ENCODE results near the gene TES.

The TES gene

DNA sequence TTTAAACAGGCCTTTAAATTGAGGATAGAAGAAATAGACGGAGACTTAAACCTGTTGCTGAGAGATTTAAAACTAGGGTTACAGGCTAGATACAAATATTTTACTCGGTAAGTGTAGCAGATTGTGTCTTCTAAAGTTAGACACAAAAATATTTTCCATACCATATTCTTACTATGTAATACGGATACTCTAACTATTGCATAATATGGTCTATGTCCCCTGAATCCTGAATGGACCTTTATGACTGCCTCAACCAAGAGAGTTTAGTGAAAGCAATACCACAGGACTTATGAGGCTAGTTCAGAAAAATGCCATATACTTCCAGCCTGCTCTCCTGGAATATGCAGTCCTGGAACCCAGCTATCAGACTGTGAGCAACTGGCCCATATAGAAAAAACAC lies 13.4 kb upstream of the TES start:
- no peak overlapping the region for H2AK5ac ChIP-seq (ENCODE audit: low read depth, low read length)
- no peak overlapping the region for H2BK120ac ChIP-seq (ENCODE audit: low read depth, low read length)
- no peaks in the 10 kb centered on the region for H3K9me3 ChIP-seq (replicated peaks in 1 of 2; ENCODE audit: control insufficient read depth in 2 of 2, insufficient read depth in 1 of 2, low read depth in 1 of 2, low read length in 2 of 2)
- no peak overlapping the region for H3K27ac ChIP-seq (replicated peaks; ENCODE audit: low read length)
- no peak overlapping the region for H4K91ac ChIP-seq (ENCODE audit: low read depth, low read length, poor library complexity)
- WGBS, 2 donors (ENCODE audit: extremely low coverage in 2 of 2, insufficient read length in 2 of 2, insufficient replicate concordance in 1 of 2): no CpG with 5 or more reads among the region's 3 CpGs
- H3K14ac ChIP-seq (ENCODE audit: low read length): no peak overlapping the region
- H3K23ac ChIP-seq (ENCODE audit: low read depth, low read length, poor library complexity): no peak overlapping the region
- H2BK12ac ChIP-seq (ENCODE audit: low read length): no peak overlapping the region
- no peak overlapping the region for H2BK5ac ChIP-seq (ENCODE audit: low read length)
- no peaks in the 10 kb centered on the region for H3K4me1 ChIP-seq (ENCODE audit: control insufficient read depth in 2 of 2, insufficient read depth in 1 of 2, low read depth in 1 of 2, low read length in 2 of 2)
- no peak overlapping the region for H3K4me3 ChIP-seq (ENCODE audit: low read length in 2 of 2)
- no peaks in the 10 kb centered on the region for H3K36me3 ChIP-seq (replicated peaks in 1 of 2; ENCODE audit: control insufficient read depth in 2 of 2, insufficient read depth in 2 of 2, low read length in 2 of 2)
- no peak for DNase-seq (ENCODE audit: low spot score)
- H2BK15ac ChIP-seq (ENCODE audit: low read length): no peak overlapping the region
- H2AFZ ChIP-seq (ENCODE audit: low read length): no peak overlapping the region
- H3K79me1 ChIP-seq (ENCODE audit: low read depth, low read length): no peaks in the 10 kb centered on the region
- no peak overlapping the region for H4K8ac ChIP-seq (ENCODE audit: low read depth, low read length)
- H3K4me2 ChIP-seq (ENCODE audit: insufficient read depth, low read length, poor library complexity, severe bottlenecking): no peak overlapping the region
- H3K18ac ChIP-seq (ENCODE audit: low read length): no peak overlapping the region
- H3K9ac ChIP-seq (ENCODE audit: low read depth, low read length, poor library complexity): no peak overlapping the region
- no peak overlapping the region for H3K4ac ChIP-seq (ENCODE audit: low read length)
- peaks cover 0 to 9% (median 0%) of the 10 kb centered on the region in 3 experiments for H3K27me3 ChIP-seq (ENCODE audit: control insufficient read depth in 3 of 3, insufficient read depth in 3 of 3, low read depth in 1 of 3, low read length in 3 of 3)

DNA sequence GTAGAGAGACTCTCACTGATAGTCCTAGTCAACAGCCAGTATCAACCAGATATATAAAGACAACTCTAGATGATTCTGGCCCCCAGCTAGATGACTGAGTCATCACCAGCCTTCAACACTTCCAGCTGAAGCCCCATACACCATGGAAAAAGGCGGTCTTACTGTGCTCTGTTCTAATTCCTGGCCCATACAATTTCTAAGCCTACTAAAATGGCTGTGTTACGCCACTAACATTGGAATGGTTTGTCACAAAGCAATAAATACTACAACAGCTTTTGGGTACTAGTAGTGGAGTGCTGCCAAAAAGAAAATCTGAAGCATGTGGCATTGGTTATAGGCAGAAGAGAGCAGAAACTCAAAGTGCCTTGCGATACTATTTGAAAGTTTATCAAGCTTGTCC lies 13.0 kb upstream of the TES start:
- Histone ChIP-seq H3K23ac (ENCODE audit: low read depth, low read length, poor library complexity) (no peak overlapping the region), H3K14ac (ENCODE audit: low read length) (no peak overlapping the region), H4K8ac (ENCODE audit: low read depth, low read length) (no peak overlapping the region), H3K27me3 (ENCODE audit: control insufficient read depth in 3 of 3, insufficient read depth in 3 of 3, low read depth in 1 of 3, low read length in 3 of 3) (peaks cover 0 to 9% (median 0%) of the 10 kb centered on the region in 3 experiments), H3K36me3 (replicated peaks in 1 of 2; ENCODE audit: control insufficient read depth in 2 of 2, insufficient read depth in 2 of 2, low read length in 2 of 2) (no peaks in the 10 kb centered on the region), H3K4ac (ENCODE audit: low read length) (no peak overlapping the region), H3K4me1 (ENCODE audit: control insufficient read depth in 2 of 2, insufficient read depth in 1 of 2, low read depth in 1 of 2, low read length in 2 of 2) (no peaks in the 10 kb centered on the region), H3K79me1 (ENCODE audit: low read depth, low read length) (no peaks in the 10 kb centered on the region), H3K4me2 (ENCODE audit: insufficient read depth, low read length, poor library complexity, severe bottlenecking) (no peak overlapping the region), H2AK5ac (ENCODE audit: low read depth, low read length) (no peak overlapping the region), H3K9ac (ENCODE audit: low read depth, low read length, poor library complexity) (no peak overlapping the region), H2BK12ac (ENCODE audit: low read length) (no peak overlapping the region), H3K9me3 (replicated peaks in 1 of 2; ENCODE audit: control insufficient read depth in 2 of 2, insufficient read depth in 1 of 2, low read depth in 1 of 2, low read length in 2 of 2) (no peaks in the 10 kb centered on the region), H2BK120ac (ENCODE audit: low read depth, low read length) (no peak overlapping the region), H2BK5ac (ENCODE audit: low read length) (no peak overlapping the region), H3K4me3 (ENCODE audit: low read length in 2 of 2) (no peak overlapping the region), H3K18ac (ENCODE audit: low read length) (no peak overlapping the region), H2BK15ac (ENCODE audit: low read length) (no peak overlapping the region), H3K27ac (replicated peaks; ENCODE audit: low read length) (no peak overlapping the region), H4K91ac (ENCODE audit: low read depth, low read length, poor library complexity) (no peak overlapping the region), H2AFZ (ENCODE audit: low read length) (no peak overlapping the region)
- DNase-seq (ENCODE audit: low spot score): no peak
- no CpG with 5 or more reads among the region's 3 CpGs for WGBS, 2 donors (ENCODE audit: extremely low coverage in 2 of 2, insufficient read length in 2 of 2, insufficient replicate concordance in 1 of 2)

DNA sequence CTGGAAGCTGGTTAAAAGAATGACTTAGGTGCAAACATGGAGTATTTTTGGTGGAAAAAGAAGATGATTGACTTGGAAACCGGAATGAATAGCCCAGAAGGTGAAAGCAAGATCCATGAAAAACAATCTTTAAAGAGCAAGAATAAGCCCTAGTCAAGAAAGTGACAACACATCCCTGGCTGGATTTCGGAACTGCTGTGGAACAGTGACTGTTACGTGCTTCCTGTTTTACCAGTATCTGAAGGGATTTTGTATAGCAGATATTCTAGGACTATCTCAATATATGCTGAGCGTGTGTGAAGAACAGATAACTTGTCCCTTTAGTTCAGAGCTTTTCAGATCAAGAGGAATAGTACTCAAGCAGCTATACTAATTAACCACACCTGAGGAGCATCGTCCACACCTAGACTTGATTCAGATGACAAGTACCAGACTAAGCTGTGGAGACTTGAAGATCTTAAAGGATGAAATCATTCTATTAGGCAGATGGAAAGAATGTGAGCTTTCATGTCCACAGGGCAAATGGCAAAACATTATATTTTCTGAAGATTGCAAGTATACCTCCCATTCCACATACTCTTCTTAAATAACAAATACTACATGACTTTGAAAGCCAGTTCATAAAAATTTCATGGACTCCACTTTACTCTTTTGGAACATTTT lies 11.5 kb upstream of the TES start:
- no peak overlapping the region for H3K27ac ChIP-seq (replicated peaks; ENCODE audit: low read length)
- no peak overlapping the region for H3K4me2 ChIP-seq (ENCODE audit: insufficient read depth, low read length, poor library complexity, severe bottlenecking)
- H2AFZ ChIP-seq (ENCODE audit: low read length): no peak overlapping the region
- no peak overlapping the region for H2BK5ac ChIP-seq (ENCODE audit: low read length)
- H3K14ac ChIP-seq (ENCODE audit: low read length): no peak overlapping the region
- no peak overlapping the region for H3K9ac ChIP-seq (ENCODE audit: low read depth, low read length, poor library complexity)
- no peaks in the 10 kb centered on the region for H3K79me1 ChIP-seq (ENCODE audit: low read depth, low read length)
- H3K36me3 ChIP-seq (replicated peaks in 1 of 2; ENCODE audit: control insufficient read depth in 2 of 2, insufficient read depth in 2 of 2, low read length in 2 of 2): no peaks in the 10 kb centered on the region
- no peak overlapping the region for H4K91ac ChIP-seq (ENCODE audit: low read depth, low read length, poor library complexity)
- no peak overlapping the region for H2BK120ac ChIP-seq (ENCODE audit: low read depth, low read length)
- no peak overlapping the region for H2BK15ac ChIP-seq (ENCODE audit: low read length)
- peaks cover 0 to 9% (median 0%) of the 10 kb centered on the region in 3 experiments for H3K27me3 ChIP-seq (ENCODE audit: control insufficient read depth in 3 of 3, insufficient read depth in 3 of 3, low read depth in 1 of 3, low read length in 3 of 3)
- no CpG with 5 or more reads among the region's 5 CpGs for WGBS, 2 donors (ENCODE audit: extremely low coverage in 2 of 2, insufficient read length in 2 of 2, insufficient replicate concordance in 1 of 2)
- H2BK12ac ChIP-seq (ENCODE audit: low read length): no peak overlapping the region
- H4K8ac ChIP-seq (ENCODE audit: low read depth, low read length): no peak overlapping the region
- H3K4ac ChIP-seq (ENCODE audit: low read length): no peak overlapping the region
- no peak overlapping the region for H2AK5ac ChIP-seq (ENCODE audit: low read depth, low read length)
- H3K4me1 ChIP-seq (ENCODE audit: control insufficient read depth in 2 of 2, insufficient read depth in 1 of 2, low read depth in 1 of 2, low read length in 2 of 2): no peaks in the 10 kb centered on the region
- no peak overlapping the region for H3K4me3 ChIP-seq (ENCODE audit: low read length in 2 of 2)
- DNase-seq (ENCODE audit: low spot score): no peak
- no peaks in the 10 kb centered on the region for H3K9me3 ChIP-seq (replicated peaks in 1 of 2; ENCODE audit: control insufficient read depth in 2 of 2, insufficient read depth in 1 of 2, low read depth in 1 of 2, low read length in 2 of 2)
- H3K23ac ChIP-seq (ENCODE audit: low read depth, low read length, poor library complexity): no peak overlapping the region
- H3K18ac ChIP-seq (ENCODE audit: low read length): no peak overlapping the region

DNA sequence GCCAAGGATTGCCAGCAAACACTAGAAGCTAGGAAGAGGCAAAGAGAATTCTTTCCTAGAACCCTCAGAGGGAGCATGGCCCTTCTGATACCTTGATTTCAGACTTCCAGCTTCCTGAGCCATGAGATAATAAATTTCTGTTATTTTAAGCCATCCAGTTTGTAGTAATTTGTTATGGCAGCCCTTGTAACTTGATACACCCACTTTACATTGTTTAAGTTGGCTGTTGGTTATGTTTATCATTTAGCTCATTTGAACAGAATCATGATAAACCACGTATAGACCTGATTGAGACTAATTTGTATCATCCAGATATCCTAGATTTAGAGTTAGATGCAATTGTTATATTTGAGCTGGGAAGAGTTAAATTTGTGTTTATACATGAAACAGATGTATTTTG lies 9.4 kb upstream of the TES start:
- no peak for DNase-seq (ENCODE audit: low spot score)
- peaks cover 0 to 9% (median 0%) of the 10 kb centered on the region in 3 experiments for H3K27me3 ChIP-seq (ENCODE audit: control insufficient read depth in 3 of 3, insufficient read depth in 3 of 3, low read depth in 1 of 3, low read length in 3 of 3)
- H2BK15ac ChIP-seq (ENCODE audit: low read length): no peak overlapping the region
- H3K4me3 ChIP-seq (ENCODE audit: low read length in 2 of 2): no peak overlapping the region
- H3K18ac ChIP-seq (ENCODE audit: low read length): no peak overlapping the region
- H2BK120ac ChIP-seq (ENCODE audit: low read depth, low read length): no peak overlapping the region
- no peaks in the 10 kb centered on the region for H3K9me3 ChIP-seq (replicated peaks in 1 of 2; ENCODE audit: control insufficient read depth in 2 of 2, insufficient read depth in 1 of 2, low read depth in 1 of 2, low read length in 2 of 2)
- no peaks in the 10 kb centered on the region for H3K36me3 ChIP-seq (replicated peaks in 1 of 2; ENCODE audit: control insufficient read depth in 2 of 2, insufficient read depth in 2 of 2, low read length in 2 of 2)
- H4K8ac ChIP-seq (ENCODE audit: low read depth, low read length): no peak overlapping the region
- no peak overlapping the region for H2BK12ac ChIP-seq (ENCODE audit: low read length)
- no peak overlapping the region for H4K91ac ChIP-seq (ENCODE audit: low read depth, low read length, poor library complexity)
- H3K9ac ChIP-seq (ENCODE audit: low read depth, low read length, poor library complexity): no peak overlapping the region
- no peak overlapping the region for H2AK5ac ChIP-seq (ENCODE audit: low read depth, low read length)
- H3K23ac ChIP-seq (ENCODE audit: low read depth, low read length, poor library complexity): no peak overlapping the region
- no peaks in the 10 kb centered on the region for H3K4me1 ChIP-seq (ENCODE audit: control insufficient read depth in 2 of 2, insufficient read depth in 1 of 2, low read depth in 1 of 2, low read length in 2 of 2)
- no peak overlapping the region for H2AFZ ChIP-seq (ENCODE audit: low read length)
- H3K14ac ChIP-seq (ENCODE audit: low read length): no peak overlapping the region
- WGBS, 2 donors (ENCODE audit: extremely low coverage in 2 of 2, insufficient read length in 2 of 2, insufficient replicate concordance in 1 of 2): no CpG with 5 or more reads among the region's 1 CpG
- no peak overlapping the region for H3K4me2 ChIP-seq (ENCODE audit: insufficient read depth, low read length, poor library complexity, severe bottlenecking)
- no peak overlapping the region for H3K4ac ChIP-seq (ENCODE audit: low read length)
- H3K79me1 ChIP-seq (ENCODE audit: low read depth, low read length): no peaks in the 10 kb centered on the region
- H2BK5ac ChIP-seq (ENCODE audit: low read length): no peak overlapping the region
- no peak overlapping the region for H3K27ac ChIP-seq (replicated peaks; ENCODE audit: low read length)

Data from neuronal stem cell (in vitro differentiated cells).